ENCODE measurements around the gene FIBCD1.

Gene FIBCD1

DNA sequence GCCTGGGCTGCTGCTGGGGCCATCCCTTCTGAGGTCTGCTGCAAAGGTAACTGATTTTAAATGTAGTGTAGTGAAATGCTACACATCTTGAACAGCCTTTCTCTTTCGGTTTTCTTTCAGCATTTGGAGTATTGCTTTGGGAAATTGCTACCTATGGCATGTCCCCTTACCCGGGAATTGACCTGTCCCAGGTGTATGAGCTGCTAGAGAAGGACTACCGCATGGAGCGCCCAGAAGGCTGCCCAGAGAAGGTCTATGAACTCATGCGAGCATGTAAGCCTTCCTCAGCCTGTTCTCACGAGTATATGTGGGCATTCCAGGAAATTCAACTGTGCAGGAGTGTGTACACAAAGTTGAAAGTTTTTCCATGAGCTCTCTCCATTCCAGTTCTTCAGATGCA is 60.8 kb downstream of the FIBCD1 start:
- DNase-seq (ENCODE audit: low spot score): no peak

GRCh38 chr9:130877300-130877699 is 61.7 kb downstream of the FIBCD1 start:
- no peak for DNase-seq (ENCODE audit: low spot score)

GRCh38 chr9:130874783-130875182 is 64.3 kb downstream of the FIBCD1 start:
- no peak for DNase-seq (ENCODE audit: low spot score)

GRCh38 chr9:130873966-130874365 is 65.1 kb downstream of the FIBCD1 start:
- no peak for DNase-seq (ENCODE audit: low spot score)

DNA sequence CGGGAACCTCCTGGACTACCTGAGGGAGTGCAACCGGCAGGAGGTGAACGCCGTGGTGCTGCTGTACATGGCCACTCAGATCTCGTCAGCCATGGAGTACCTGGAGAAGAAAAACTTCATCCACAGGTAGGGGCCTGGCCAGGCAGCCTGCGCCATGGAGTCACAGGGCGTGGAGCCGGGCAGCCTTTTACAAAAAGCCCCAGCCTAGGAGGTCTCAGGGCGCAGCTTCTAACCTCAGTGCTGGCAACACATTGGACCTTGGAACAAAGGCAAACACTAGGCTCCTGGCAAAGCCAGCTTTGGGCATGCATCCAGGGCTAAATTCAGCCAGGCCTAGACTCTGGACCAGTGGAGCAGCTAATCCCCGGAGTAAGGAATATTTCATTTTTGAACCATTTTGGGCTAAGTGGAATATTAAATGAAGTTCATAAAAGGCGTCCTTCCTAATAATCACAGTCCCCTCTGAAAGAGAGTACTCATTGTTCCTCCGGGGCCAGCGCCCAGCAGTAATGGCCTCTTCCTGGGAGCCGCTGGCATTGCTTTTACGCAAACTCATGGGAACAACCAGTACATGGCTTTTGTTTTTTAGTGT is 66.0 kb downstream of the FIBCD1 start:
- no peak for DNase-seq (ENCODE audit: low spot score)

DNA sequence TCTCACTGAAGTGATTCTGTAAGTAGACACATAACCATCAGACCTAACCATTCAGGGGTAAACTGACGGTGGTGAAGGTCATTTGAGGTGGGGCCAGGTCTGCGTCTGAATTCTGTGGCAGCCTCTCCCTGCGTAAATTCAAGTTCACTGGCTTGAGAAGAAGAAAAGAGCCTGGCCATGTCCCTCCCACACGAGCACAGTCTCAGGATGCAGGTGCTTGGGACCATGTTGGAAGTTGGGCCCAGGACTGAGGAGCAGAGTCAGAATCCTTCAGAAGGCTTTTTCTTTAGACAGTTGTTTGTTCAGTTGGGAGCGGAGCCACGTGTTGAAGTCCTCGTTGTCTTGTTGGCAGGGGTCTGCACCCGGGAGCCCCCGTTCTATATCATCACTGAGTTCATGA is 66.5 kb downstream of the FIBCD1 start:
- no peak for DNase-seq (ENCODE audit: low spot score)

DNA sequence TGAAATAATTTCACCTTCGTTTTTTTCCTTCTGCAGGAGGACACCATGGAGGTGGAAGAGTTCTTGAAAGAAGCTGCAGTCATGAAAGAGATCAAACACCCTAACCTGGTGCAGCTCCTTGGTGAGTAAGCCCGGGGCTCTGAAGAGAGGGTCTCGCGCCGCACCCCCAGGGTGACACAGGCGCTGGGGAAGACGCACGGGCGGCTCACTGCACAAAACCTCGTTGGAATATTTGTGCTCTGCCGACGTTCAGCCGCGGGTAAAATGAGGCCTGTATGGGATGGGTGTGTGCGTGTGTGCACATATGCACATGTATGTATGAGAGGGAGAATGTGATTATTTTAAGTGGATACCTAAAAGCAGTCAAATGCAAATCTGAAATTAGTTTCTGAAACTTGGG is 67.0 kb downstream of the FIBCD1 start:
- DNase-seq (ENCODE audit: low spot score): no peak

DNA sequence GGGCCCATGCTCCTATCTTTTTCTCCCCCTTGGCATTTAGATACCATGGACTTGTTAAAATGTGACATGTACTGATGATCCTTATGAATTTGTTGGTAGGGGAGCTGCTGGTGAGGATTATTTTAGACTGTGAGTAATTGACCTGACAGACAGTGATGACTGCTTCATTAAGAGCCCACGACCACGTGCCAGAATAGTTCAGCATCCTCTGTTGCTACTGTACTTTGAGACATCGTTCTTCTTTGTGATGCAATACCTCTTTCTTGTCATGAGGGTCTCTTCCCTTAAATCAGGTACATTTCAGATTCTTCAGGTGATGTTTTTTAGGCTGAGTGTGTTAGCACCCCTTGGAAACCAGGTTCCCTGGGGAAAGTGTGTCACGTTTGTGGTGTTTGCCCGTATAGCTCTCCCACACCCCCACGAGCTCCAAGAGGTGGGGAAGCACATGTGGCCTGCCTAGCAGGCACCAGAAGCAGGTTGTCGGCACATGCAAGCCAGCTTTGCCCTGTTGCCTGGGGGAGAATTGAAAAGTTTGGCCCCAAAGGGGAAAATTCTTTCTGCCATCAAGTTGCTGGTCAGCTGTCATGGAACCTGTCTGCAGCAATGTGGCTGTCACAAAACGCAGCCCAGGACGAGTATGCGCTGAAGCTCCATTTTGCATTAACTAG is 67.5 kb downstream of the FIBCD1 start:
- no peak for DNase-seq (ENCODE audit: low spot score)

DNA sequence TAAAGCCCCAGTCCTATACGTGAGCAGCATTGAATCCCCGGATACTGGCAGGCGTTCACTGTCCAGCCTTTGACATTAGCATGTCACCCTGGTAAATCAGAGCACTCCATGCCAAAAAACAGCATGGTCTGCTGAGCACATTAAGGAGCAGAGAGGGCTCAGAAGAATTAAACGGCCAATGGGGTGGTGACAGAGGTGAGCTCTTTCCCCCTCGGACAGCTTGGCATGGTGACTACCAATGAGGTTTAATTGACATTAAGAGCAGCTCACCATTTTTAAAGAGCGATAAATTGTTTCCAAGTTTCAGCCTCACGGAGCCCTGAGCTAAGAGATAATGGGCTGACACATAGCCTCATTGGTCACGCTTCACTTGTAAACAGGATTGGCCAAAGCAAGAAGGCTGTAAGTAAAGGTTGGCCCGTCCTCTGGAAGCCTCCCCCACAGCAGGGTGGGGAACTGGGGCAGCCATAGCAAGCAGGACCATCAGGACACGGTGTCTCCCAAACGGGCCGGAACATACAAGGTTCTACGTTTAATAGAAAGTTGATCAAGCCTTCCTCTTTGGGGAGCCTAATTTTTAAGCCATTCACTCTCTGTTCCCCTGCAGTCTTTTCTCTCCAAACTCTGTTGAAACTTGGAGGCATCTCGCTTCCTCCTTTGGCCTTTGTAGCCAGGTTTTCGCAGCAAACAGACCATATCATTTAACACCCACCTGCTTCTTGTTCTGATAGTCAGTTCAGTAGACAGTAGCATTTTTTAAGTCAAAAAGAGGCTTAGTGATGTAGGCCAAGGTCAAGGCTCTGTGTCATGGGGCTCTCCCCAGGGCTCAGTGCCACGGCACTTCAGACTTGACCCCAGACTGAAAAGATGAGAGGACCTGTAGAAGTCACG is 68.3 kb downstream of the FIBCD1 start:
- no peak for DNase-seq (ENCODE audit: low spot score)

- DNase-seq (ENCODE audit: low spot score): no peak
Measured at GRCh38 chr9:130869250-130869649, 69.8 kb downstream of the FIBCD1 start.

GRCh38 chr9:130868230-130868629 is 70.8 kb downstream of the FIBCD1 start:
- DNase-seq (ENCODE audit: low spot score): no peak

DNA sequence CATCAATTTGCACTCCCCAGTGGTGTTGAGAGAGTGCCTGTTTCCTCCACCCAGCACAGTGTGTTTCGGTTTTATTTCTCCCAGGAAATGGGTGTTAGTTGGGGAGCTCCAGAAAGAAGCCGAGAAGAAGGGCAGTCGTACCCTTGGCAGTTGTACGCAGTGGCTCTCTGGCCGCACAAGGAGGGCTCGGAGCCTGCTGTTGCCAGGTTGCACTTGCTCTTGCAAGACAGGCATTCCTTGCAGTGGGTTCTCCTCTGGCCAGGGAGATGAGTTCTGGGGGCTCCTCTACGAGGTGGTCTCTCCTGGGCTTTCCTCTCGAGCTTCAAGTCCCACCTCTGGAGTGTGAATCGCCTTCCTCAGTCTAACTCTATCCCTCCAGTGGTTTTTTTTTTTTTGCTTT is 71.5 kb downstream of the FIBCD1 start:
- no peak for DNase-seq (ENCODE audit: low spot score)

GRCh38 chr9:130866474-130866965 is 72.5 kb downstream of the FIBCD1 start:
- DNase-seq (ENCODE audit: low spot score): peak; percentile 34

- DNase-seq (ENCODE audit: low spot score): no peak
Measured at GRCh38 chr9:130865921-130866320, 73.1 kb downstream of the FIBCD1 start.

DNA sequence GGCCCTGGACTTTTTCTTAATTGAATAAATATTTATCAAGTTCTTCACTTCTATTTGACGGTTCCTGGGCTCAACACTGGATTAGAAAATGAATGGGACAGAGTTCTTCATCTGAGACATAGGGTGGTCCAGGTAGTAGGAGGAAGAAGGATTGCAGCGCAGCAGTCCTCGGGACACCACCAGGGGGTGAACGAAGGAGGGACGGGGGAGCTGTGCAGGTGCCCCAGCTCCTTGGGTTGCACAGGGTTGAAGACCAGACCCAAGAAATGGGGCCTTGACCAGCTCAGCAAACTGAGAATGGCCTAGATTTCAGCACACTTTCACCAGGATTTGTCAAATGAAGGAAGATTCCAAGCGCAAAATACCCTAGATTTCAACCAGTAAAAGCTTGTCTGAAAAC is 74.5 kb downstream of the FIBCD1 start:
- no peak for DNase-seq (ENCODE audit: low spot score)

GRCh38 chr9:130862747-130863146 is 76.3 kb downstream of the FIBCD1 start:
- DNase-seq (ENCODE audit: low spot score): no peak

DNA sequence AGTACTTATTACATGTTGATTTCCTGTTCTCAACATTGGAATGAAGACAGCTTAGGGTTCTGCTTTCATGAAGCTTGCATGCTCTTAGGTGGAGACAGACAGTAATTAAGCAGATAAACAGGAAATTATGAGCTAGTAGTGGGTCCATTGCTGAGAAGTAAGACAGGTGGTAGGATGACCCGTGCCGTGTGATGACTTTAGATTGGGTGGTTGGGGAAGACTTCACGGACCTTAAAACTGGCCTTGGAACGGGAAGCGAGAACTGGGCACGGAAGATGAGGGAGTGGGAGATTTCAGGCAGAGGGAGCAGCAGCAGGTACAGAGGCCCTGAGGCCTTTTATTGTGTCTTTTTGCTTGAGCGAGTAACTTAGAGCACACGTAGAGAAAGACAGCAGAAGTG is 76.8 kb downstream of the FIBCD1 start:
- no peak for DNase-seq (ENCODE audit: low spot score)

GRCh38 chr9:130861372-130862180 is 77.5 kb downstream of the FIBCD1 start:
- DNase-seq (ENCODE audit: low spot score): no peak

DNA sequence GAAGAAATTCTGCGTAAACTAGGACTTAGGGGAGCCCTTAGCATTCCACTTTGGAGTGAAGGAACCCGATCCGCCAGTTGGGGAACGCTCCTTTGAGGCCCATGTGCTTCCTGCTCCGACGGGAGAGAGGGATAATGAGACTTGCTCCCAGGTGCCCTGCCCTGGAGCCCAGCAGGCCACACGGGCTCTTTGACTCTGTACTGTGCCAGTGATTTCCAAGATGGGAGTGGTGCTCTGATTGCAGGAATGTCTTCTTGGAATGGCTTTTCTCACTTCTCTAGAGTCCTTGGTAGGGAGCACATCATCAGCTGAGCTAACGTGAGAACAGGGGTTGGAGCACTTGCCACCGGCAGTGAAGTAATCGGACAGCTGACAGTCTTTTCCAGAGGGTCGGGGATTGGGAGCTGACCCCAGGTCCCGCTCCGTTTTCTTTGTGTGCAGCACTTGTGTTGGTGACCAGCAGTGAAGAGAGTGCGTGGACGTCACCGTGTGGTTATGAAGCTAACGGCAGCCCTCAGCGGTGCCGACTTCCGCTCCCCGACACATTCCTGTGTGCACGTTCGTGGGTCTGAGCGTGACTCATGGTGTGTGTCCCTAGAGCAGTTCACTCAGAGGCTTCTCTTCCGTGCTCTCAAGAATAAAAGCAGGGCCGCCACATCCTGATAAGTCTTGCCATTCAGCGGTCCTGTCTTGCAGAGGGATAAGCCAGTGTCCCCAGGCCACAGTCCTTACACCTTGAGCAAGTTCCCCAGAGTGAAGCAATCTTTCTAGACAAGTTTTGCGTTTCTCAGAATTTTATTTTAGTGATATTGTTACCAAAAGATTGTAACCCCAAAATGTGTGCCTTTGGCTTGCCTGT is 78.4 kb downstream of the FIBCD1 start:
- no peak for DNase-seq (ENCODE audit: low spot score)

GRCh38 chr9:130858739-130859705 is 80.0 kb downstream of the FIBCD1 start:
- DNase-seq (ENCODE audit: low spot score): no peak

All from CD4-positive, alpha-beta T cell treated with Interleukin-6 at 100 ng/mL for 8 hours (primary cell).